IMR-90 (cell line): ENCODE measurements around the gene ZNF701.

ENCODE experiments used
- BHLHE40 ChIP-seq: fragments of 150-350 bp; IDR thresholded peaks from 2 replicates; pipeline ENCODE4 v1.6.1; 2016; ENCODE audit warnings: mild to moderate bottlenecking, low read depth, low read length
- CEBPB ChIP-seq: IDR thresholded peaks from 2 replicates; pipeline ENCODE4 v1.6.1; 2012; ENCODE audit warnings: low read depth, low read length, improper control_type of control experiment
- MAFK ChIP-seq: IDR thresholded peaks from 2 replicates; pipeline ENCODE4 v1.6.1; 2012; ENCODE audit warnings: low read depth, low read length, improper control_type of control experiment
- MXI1 ChIP-seq: IDR thresholded peaks from 2 replicates; pipeline ENCODE4 v1.6.1; 2012; ENCODE audit warnings: low read depth, mild to moderate bottlenecking, low read length, moderate library complexity, borderline replicate concordance
- POLR2A ChIP-seq: IDR thresholded peaks from 2 replicates; pipeline ENCODE4 v1.6.1; 2012; ENCODE audit warnings: mild to moderate bottlenecking, low read depth, low read length
- RCOR1 ChIP-seq: IDR thresholded peaks from 2 replicates; pipeline ENCODE4 v1.6.1; 2012; ENCODE audit warnings: mild to moderate bottlenecking, low read length, improper control_type of control experiment; ENCODE audit not compliant: insufficient replicate concordance
- RFX5 ChIP-seq: IDR thresholded peaks from 2 replicates; pipeline ENCODE4 v1.8.0; 2012; ENCODE audit warnings: low read depth, mild to moderate bottlenecking, low read length, moderate library complexity
- SMC3 ChIP-seq: fragments of 150-350 bp; IDR thresholded peaks from 2 replicates; pipeline ENCODE4 v1.6.1; 2016; ENCODE audit warnings: low read depth, mild to moderate bottlenecking, antibody characterized with exemption, low read length, moderate library complexity
- TF ChIP-seq, protein P1 (sequence below): conservative IDR thresholded peaks from 2 replicates; pipeline ENCODE4 v1.5.1; 2012; ENCODE audit warnings: mild to moderate bottlenecking, low read depth, low read length, improper control_type of control experiment
- TF ChIP-seq, protein P2 (sequence below): fragments of 150-350 bp; IDR thresholded peaks from 2 replicates; pipeline ENCODE4 v1.6.1; 2017; ENCODE audit warnings: mild to moderate bottlenecking, antibody characterized with exemption, low read length, low read depth

DNA sequence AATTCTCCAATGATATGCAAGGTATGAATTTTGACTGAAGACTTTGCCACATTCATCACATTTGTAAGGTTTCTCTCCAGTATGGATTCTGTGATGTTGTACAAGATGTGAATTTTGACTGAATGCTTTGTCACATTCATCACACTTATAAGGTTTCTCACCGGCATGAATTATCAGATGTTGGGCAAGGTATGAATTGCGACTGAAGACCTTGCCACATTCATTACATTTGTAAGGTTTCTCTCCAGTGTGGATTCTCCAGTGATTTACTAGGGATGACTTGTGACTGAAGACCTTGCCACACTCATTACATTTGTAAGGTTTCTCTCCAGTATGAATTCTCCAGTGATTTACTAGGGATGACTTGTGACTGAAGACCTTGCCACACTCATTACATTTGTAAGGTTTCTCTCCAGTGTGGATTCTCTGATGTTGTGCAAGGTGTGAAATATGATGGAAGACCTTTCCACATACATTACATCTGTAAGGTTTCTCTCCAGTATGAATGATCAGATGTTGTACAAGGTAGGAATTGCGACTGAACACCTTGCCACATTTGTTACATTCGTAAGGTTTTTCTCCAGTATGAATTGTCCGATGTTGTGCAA lies 43.3 kb downstream of the ZNF701 start:
- TF ChIP-seq, protein P1, sequence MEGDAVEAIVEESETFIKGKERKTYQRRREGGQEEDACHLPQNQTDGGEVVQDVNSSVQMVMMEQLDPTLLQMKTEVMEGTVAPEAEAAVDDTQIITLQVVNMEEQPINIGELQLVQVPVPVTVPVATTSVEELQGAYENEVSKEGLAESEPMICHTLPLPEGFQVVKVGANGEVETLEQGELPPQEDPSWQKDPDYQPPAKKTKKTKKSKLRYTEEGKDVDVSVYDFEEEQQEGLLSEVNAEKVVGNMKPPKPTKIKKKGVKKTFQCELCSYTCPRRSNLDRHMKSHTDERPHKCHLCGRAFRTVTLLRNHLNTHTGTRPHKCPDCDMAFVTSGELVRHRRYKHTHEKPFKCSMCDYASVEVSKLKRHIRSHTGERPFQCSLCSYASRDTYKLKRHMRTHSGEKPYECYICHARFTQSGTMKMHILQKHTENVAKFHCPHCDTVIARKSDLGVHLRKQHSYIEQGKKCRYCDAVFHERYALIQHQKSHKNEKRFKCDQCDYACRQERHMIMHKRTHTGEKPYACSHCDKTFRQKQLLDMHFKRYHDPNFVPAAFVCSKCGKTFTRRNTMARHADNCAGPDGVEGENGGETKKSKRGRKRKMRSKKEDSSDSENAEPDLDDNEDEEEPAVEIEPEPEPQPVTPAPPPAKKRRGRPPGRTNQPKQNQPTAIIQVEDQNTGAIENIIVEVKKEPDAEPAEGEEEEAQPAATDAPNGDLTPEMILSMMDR: no peak
- TF ChIP-seq POLR2A (no peak), MXI1 (no peak), BHLHE40 (no peak), RFX5 (no peak), MAFK (no peak), CEBPB (no peak), RCOR1 (no peak), SMC3 (no peak)
- TF ChIP-seq, protein P2, sequence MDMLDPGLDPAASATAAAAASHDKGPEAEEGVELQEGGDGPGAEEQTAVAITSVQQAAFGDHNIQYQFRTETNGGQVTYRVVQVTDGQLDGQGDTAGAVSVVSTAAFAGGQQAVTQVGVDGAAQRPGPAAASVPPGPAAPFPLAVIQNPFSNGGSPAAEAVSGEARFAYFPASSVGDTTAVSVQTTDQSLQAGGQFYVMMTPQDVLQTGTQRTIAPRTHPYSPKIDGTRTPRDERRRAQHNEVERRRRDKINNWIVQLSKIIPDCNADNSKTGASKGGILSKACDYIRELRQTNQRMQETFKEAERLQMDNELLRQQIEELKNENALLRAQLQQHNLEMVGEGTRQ: no peak
